Activated CD4-positive, alpha-beta T cell treated with anti-CD3 and anti-CD28 coated beads, Interleukin-2, Interleukin-6, amounts not matched to agents 100 ng/mL and 50 ng/mL, durations not matched to agents 16 hours and 8 hours (primary cell): ENCODE results near the gene DSCAM.
"Not testable (repeated sequence)": the region's sequence is repeated elsewhere in the genome, so short reads cannot be mapped to it uniquely, and the experiment has no call there.

Experiments used
- DNase-seq: peaks from one replicate; pipeline ENCODE4 v3.0.0-alpha.2; 2020

DSCAM gene

DNA sequence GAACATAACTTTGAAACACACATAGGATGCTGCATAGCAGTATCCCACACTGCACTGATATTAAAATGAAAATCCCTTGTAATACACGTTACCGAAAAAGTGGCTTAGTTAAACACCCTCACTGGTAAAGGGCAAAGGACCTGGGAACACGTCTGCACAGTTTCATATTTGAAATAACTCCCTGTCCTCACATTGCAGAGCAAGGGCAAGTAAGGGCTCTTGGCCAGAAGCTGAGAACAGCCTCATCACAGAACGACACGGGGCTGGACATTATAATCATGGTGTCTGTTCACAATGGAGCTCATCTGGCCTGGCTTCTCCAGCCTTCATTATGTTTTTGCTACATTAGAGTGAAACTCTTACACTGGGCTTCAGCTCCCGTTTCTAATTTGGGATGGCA is 772.8 kb downstream of the DSCAM start:
- DNase-seq: no peak

DNA sequence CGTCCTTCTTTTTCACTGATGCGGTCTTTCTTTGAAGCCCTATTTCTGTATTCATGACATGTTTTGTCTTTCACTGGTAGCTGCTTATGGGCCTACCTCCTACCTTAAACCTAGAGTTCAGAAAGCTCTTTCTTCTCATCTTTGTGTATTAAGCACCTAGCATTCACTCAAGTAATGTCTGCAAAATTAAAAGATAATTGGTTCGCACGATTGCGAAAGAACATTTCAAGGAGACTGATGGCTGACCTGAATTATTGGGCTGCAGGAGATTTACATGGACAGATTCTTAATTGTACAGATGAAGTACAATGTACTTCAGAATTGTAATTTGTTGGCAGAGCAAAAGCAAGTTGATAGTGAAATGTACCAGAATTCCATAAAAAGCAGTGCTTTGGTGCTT is 773.3 kb downstream of the DSCAM start:
- no peak for DNase-seq

- no peak for DNase-seq
Measured at GRCh38 chr21:40070871-40071270, 776.1 kb downstream of the DSCAM start.

DNA sequence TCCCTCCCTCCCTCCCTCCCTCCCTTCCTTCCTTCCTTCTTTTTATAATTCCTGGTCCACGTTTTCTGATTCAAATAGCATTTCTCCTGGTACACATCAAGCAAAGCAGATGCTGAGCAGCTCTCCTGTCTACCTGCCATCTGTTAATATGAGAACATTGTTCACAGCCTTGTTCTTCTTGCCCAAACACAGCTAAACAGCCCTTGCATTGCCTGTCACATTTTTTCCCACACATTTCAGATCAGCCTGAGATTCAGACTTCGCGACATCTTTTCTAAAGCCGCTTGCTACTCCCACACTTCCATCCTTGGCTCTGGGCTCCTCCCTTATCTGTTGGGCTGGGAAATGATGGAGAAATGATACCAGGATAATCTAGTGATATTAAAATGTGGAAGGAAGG is 779.2 kb downstream of the DSCAM start:
- DNase-seq: no peak

DNA sequence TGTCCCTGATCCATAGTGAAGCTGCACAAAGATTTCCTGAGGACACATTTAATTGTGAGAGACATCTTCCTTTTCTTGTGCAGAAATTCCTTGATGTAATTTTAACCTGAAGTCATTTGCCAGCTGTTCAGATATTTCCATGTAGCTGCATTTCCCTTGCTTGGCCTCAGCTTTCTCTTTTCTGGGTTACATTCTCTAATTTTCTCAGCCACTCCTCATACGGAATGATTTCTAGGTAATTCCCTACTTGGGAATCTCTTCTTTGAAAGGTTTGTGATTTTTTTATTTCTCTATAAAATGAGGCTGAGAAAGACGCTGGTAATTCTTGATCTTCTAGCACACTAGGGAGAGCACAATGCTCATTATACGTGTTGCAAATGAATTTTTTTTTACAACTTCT is 780.7 kb downstream of the DSCAM start:
- no peak for DNase-seq

DNA sequence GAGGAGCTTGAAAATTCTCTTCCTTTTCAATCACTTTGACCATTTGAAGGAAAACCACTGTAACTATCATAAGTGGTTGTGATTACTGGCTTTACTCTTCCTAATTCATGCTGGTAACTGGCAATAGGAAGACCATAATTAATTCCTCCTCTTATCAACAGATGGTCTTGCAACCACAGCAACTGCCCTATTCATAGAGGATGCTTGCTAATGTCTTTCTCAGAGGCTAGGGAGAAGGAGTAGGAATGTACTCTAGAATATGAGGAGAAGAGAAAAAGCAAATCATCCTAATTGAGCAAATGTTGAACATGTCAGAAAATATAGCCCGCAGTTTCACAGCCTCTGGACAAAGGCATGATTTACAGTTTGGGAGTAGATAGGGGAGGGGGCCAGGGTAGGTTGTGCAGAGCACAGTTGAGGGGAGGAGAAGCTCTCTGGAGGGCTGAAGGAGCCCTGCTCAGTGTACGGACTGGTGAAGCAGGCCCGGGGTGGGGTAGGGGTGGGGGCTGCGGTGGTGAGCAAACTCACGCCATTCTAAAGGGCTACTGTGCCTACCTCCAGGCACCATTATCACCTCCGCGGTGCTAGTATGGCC is 786.8 kb downstream of the DSCAM start:
- DNase-seq: no peak

DNA sequence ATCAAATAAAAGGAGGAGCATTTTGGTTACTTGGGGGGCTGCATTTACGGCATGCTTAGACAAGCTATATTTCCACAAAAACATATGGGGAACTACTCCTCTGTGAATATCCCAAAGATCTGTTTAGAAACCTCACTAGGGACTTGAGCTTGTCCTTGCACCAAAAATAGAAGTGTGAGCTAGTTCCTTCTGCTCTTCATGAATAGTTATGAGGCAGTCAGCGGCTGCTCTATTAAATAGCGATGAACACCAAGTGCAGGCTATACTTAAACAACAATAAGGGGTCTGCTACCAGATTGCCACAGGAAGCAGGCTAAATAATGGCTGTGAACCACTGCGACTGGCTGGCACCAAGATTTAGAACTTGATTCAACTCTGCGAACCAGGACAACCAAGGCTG is 789.6 kb downstream of the DSCAM start:
- no peak for DNase-seq

GRCh38 chr21:40056031-40056430 is 790.9 kb downstream of the DSCAM start:
- no peak for DNase-seq

DNA sequence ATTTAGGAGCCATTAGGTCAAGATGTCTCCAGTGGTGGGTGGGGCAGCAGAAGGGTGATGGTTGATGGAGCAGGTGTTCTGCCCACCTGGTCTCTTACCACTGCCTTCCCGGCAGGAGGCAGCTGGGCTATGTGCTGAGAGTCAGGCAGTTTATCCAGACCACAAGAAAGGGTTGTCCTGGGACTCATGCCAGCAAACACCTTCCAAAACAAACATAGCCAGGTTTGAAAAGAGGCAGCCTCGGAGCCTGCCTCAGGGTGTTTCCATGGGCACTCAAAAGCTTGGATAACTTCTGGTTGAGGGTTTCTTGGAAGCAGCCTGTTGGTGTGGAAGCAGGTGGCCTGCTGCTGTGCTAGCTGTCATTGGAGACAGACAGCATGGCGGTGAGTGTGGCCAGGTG is 792.6 kb downstream of the DSCAM start:
- DNase-seq: no peak

- DNase-seq: no peak
Measured at GRCh38 chr21:40053007-40053406, 794.0 kb downstream of the DSCAM start.

DNA sequence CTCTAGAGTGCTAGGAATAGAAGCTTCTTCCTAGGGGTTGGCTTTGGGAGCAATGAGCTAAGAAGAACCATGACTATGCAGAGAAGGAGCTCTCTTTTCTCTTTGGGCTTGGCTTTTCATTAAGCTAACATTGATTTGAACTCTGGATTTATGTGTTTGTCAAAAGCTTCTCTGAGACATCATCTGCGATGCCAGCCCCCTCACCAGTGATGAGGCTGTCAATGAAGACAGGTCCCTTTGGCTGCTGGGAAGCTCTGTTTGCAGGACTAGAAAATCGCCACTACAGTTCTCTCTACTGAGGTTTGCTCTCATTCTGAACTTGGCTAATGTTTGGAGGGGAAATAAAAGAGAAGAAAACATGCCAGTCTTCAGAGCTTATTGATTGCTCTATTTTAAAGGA is 794.7 kb downstream of the DSCAM start:
- no peak for DNase-seq

- DNase-seq: no peak
Measured at GRCh38 chr21:40051801-40052200, 795.2 kb downstream of the DSCAM start.

DNA sequence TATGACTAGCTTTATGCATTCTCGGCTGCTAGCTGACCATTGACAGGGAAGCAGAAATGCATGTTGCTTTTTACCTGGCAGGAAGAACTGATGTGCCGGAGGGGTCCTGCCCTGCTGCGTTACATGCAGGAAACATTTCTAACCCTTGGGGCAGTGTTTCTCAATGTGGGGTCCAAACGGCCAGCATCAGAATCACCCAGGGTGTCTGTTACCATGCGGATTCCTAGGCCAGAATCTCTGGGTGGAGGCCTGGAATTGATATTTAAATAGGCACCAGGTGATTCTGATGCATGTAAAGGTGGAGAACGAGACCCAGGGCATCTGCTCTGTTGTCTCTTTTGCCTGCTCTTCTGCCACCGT is 797.0 kb downstream of the DSCAM start:
- no peak for DNase-seq

GRCh38 chr21:40049031-40049930 is 797.7 kb downstream of the DSCAM start:
- no peak for DNase-seq

DNA sequence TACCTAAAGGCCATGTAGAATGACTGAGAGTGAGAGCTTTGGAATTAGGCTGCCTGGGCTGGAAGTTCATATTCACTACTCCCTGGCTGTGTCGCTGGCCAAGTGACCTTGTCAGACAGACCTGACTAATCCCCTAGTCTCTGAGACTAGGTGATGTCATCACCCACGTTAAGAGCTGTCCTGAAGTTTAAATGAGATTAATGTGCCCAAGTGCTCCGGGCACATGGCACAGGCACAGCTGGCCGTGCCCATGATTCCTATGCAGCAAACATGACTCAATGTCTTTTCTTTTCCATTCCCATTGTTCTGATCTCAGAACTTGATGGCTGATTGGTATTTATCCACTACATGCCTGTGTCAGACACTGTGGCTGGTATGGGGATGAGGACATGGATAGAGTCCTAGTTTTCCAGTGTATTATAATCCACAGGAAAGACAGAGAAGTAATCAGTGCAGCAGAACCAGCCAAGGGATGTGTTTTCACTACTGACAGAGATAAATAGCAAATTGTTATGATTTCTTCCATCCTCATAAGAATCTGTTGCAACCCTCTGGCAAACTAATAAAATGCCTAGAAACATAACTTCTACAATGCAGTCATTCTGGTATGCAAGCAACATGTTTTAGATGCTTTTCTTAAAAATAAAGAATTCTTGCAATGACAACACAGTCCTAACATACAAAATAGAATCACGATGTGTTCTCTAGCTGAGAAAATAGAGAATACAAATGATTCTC is 798.8 kb downstream of the DSCAM start:
- no peak for DNase-seq

DNA sequence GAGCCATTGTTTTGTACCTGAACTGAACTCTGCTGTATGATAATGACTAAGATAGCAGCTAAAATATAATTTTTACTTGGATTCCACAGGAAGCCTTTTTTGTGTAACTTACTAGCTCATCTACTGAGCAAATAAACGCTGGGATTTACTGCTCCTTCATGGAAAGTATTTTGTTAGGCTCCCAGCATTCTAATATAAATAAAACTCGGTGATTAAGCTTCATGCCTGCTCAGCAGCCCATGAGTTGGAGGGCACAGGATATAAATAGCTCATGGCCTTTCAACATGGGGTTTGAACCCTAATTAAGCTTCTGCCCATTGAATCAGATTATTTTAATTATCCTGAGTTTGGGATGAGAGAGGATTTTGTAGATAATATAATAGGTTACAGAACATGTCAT is 799.7 kb downstream of the DSCAM start:
- DNase-seq: no peak

DNA sequence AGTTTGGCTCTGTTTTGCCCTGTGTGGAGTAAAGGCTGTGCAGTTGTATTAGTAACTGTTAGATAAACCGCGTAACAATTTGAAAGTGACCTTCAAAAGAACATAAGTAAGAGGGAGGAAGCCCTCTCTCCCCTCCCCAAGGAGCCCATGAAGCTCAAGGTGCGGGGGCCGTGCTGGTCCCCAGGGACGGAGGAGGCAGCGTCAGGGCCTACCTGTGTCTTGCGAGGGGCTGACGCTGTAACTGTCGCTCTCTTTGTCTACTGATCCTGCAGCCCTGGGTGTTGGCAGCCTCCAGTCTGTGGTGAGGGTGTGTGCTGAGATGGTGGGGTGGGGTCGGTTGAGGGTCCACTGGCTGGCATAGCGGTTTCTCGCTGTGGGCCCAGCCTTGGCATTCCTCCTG is 803.1 kb downstream of the DSCAM start:
- no peak for DNase-seq

DNA sequence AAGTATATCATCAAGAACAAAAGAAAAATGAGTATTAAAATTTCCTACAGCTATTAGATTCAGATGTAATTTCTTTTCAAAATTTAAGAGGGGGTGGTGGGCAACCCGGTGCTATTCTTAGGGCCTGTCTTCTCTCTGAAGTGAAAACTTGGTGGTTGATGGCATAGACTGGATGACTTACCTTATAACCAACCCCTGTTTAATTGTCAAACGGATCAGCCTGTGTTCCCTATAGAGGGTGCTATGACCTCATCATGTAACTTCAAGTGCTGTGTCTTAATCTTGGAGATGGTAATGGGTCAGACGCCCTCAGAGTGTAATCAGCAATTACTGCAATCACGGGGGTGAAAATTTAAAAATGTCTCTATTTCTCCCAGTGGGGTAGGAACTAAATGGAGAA is 803.5 kb downstream of the DSCAM start:
- DNase-seq: no peak

DNA sequence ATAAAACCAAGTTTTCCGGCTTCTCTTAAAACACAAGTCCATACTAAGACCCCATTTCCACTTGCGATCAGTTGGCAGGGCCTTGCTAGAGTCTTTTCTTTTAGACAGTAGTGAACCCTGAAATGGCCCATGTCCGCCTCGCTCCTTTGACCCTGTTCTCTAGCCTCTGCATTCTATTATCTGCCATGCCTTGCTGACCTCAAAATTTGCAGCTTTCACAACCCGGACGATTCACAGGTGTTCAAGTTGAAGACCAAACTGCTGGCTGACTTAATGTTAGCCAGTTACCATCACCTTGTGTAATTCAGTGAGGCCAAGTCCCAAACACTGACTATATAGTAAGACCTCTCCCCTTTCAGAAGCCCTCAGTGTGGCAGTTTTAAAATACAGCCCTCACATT is 805.5 kb downstream of the DSCAM start:
- DNase-seq: no peak

DNA sequence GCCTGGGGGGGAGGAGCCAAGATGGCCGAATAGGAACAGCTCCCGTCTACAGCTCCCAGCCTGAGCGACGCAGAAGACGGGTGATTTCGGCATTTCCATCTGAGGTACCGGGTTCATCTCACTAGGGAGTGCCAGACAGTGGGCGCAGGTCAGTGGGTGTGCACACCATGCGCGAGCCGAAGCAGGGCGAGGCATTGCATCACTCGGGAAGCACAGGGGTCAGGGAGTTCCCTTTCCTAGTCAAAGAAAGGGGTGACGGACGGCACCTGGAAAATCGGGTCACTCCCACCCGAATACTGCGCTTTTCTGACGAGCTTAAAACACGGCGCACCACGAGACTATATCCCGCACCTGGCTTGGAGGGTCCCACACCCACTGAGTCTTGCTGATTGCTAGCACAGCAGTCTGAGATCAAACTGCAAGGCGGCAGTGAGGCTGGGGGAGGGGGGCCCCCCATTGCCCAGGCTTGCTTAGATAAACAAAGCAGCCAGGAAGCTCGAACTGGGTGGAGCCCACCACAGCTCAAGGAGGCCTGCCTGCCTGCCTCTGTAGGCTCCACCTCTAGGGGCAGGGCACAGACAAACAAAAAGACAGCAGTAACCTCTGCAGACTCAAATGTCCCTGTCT is 813.7 kb downstream of the DSCAM start:
- DNase-seq: not testable (repeated sequence)

DNA sequence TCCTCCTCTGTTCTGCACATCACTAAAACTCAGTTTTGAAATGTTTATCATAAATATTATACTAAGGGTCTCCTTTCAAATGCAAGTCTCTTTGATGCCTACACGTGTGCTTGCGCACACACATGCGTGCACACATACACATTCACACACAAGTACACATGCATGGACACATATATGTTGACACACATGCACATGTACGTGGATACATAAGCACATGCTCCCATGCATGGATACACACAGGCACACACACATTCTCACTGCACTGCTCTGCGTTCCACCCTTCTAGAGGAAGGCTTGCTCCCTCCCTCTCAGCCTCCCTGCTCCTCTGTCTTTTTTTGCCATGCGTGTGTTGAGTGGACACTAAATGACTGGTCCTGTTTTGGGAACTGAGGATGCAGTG is 817.1 kb downstream of the DSCAM start:
- DNase-seq: no peak

DNA sequence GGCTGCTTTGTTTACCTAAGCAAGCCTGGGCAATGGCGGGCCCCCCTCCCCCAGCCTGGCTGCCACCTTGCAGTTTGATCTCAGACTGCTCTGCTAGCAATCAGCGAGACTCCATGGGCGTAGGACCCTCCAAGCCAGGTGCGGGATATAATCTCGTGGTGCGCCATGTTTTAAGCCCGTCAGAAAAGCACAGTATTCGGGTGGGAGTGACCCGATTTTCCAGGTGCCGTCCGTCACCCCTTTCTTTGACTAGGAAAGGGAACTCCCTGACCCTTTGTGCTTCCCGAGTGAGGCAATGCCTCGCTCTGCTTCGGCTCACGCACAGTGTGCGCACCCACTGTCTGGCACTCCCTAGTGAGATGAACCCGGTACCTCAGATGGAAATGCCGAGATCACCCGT is 818.6 kb downstream of the DSCAM start:
- DNase-seq: not testable (repeated sequence)

DNA sequence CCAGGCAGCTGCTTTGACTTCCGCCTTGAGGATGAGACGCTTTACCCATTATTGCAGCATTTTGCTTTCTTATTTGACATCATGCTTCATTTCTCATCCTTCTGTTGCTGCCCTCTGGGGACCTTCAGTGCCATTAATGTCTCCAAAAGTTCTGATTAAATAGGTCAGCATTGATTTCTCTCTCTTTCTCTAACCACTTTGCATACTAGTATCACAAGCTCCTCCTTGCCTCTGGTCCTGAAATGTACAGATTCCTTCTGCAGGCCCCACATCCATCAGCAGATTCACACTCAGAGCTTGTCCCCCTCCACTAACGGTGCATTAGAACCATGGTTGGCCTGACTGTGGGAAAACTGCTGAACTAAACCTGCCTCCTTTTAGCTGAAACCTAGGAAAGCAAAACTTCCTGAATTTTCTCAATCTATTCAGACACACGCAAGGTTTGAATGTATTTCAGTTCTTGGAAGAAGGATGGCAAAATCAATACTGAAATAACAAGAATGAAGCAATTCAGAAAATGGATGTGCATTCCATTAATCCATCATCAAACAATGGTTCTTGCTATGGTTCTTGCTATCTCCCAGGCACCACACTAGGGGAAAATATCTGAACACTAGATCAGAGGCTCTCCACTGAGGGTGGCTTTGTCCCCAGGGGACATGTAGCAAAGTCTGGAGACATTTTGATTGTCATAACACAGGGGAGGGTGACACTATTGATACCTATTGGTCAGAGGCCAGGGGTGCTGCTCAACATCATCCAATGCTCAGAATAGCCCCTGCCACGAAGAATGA is 825.2 kb downstream of the DSCAM start:
- no peak for DNase-seq
